Osteocyte (in vitro differentiated cells): Measurements from ENCODE around the gene VIT. TPM values are rescaled to one million over a fixed set of nuclear protein-coding genes. Genes with fewer than 3 reads are reported as not detected.
A peak's percentile ranks its signal among the peaks of the same experiment; 100 is the strongest.

ENCODE experiments used
- DNase-seq: peaks from one replicate; pipeline ENCODE4 v3.0.0; 2021; ENCODE audit warnings: mixed read lengths; ENCODE audit not compliant: unreplicated experiment; ENCODE audit errors: extremely low spot score
- H3K27ac Mint-ChIP-seq: one replicate; pipeline ENCODE4 v1.8.0; 2021; ENCODE audit warnings: mild to moderate bottlenecking, mixed read lengths; ENCODE audit not compliant: unreplicated experiment
- H3K27me3 Mint-ChIP-seq: one replicate; pipeline ENCODE4 v1.8.0; 2021; ENCODE audit warnings: mixed read lengths; ENCODE audit not compliant: unreplicated experiment
- H3K36me3 Mint-ChIP-seq: one replicate; pipeline ENCODE4 v1.8.0; 2021; ENCODE audit warnings: mixed read lengths; ENCODE audit not compliant: unreplicated experiment
- H3K4me1 Mint-ChIP-seq: one replicate; pipeline ENCODE4 v1.8.0; 2021; ENCODE audit warnings: mixed read lengths; ENCODE audit not compliant: unreplicated experiment
- H3K4me3 Mint-ChIP-seq: one replicate; pipeline ENCODE4 v1.8.0; 2021; ENCODE audit warnings: mild to moderate bottlenecking, moderate library complexity, mixed read lengths; ENCODE audit not compliant: unreplicated experiment
- H3K9me3 Mint-ChIP-seq: one replicate; pipeline ENCODE4 v1.8.0; 2021; ENCODE audit warnings: mixed read lengths; ENCODE audit not compliant: unreplicated experiment
- total RNA-seq: library from RNA; stranded (reverse); gene quantifications from 2 replicates; pipeline ENCODE4 v1.2.1, GENCODE V29; 2021
- TF ChIP-seq, protein P1 (sequence below): fragments of 200-600 bp; sonication (generic); IDR thresholded peaks from 2 replicates; pipeline ENCODE4 v1.5.0; 2021; ENCODE audit warnings: antibody characterized with exemption, mild to moderate bottlenecking, moderate library complexity

The VIT gene
- total RNA-seq, 1 donor from 2014 or later: 11.4 TPM

- Mint-ChIP-seq H3K36me3 (peaks cover 2% of the 10 kb centered on the region), H3K27me3 (no peaks in the 10 kb centered on the region), H3K4me3 (no peak overlapping the region), H3K4me1 (peaks cover 21% of the 10 kb centered on the region), H3K27ac (no peak overlapping the region), H3K9me3 (no peaks in the 10 kb centered on the region)
- TF ChIP-seq, protein P1, sequence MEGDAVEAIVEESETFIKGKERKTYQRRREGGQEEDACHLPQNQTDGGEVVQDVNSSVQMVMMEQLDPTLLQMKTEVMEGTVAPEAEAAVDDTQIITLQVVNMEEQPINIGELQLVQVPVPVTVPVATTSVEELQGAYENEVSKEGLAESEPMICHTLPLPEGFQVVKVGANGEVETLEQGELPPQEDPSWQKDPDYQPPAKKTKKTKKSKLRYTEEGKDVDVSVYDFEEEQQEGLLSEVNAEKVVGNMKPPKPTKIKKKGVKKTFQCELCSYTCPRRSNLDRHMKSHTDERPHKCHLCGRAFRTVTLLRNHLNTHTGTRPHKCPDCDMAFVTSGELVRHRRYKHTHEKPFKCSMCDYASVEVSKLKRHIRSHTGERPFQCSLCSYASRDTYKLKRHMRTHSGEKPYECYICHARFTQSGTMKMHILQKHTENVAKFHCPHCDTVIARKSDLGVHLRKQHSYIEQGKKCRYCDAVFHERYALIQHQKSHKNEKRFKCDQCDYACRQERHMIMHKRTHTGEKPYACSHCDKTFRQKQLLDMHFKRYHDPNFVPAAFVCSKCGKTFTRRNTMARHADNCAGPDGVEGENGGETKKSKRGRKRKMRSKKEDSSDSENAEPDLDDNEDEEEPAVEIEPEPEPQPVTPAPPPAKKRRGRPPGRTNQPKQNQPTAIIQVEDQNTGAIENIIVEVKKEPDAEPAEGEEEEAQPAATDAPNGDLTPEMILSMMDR: no peak
- no peak for DNase-seq
These were observed 19.1 kb upstream of the VIT start for GRCh38 chr2:36677386-36677785.

GRCh38 chr2:36677996-36678605 is 18.4 kb upstream of the VIT start:
- Mint-ChIP-seq H3K9me3 (no peaks in the 10 kb centered on the region), H3K4me1 (peaks cover 28% of the 10 kb centered on the region)
- DNase-seq: no peak

GRCh38 chr2:36678856-36679255 is 17.7 kb upstream of the VIT start:
- Mint-ChIP-seq H3K4me3 (no peak overlapping the region), H3K36me3 (peaks cover 2% of the 10 kb centered on the region), H3K27ac (no peak overlapping the region), H3K4me1 (peaks cover 29% of the 10 kb centered on the region), H3K27me3 (no peaks in the 10 kb centered on the region), H3K9me3 (no peaks in the 10 kb centered on the region)
- no peak for DNase-seq
- TF ChIP-seq, protein P1: no peak

More at GRCh38 chr2:36677996-36678605, 18.4 kb upstream of the VIT start:
- Mint-ChIP-seq H3K27ac (no peak overlapping the region), H3K27me3 (no peaks in the 10 kb centered on the region), H3K4me3 (no peak overlapping the region), H3K36me3 (peaks cover 2% of the 10 kb centered on the region)
- TF ChIP-seq, protein P1: no peak

DNA sequence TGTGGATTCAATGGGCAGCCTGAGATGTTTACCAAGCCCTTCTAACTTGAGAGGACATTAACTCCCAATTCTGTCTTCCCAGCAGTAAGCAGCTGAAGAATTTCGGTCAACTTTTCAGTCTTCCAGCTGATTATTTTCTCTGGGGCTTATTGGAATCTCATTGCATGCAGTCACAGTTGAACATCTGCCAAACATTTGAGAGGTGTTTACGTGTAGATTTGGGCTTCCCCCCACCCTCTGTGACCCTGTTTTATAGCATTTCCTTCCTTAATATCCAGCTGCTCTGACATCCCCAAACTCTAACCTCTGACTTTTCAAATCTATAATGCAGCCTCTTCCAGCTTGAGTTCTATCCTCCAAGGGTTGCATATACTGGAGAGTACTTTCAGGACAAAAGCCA is 16.5 kb upstream of the VIT start:
- Mint-ChIP-seq H3K27ac (peak overlapping the region; percentile 16), H3K9me3 (no peaks in the 10 kb centered on the region), H3K27me3 (no peaks in the 10 kb centered on the region), H3K4me1 (peaks cover 29% of the 10 kb centered on the region), H3K4me3 (no peak overlapping the region), H3K36me3 (peaks cover 2% of the 10 kb centered on the region)
- DNase-seq: no peak
- TF ChIP-seq, protein P1: no peak

- Mint-ChIP-seq H3K27ac (no peak overlapping the region), H3K9me3 (no peaks in the 10 kb centered on the region), H3K27me3 (no peaks in the 10 kb centered on the region), H3K4me1 (peaks cover 24% of the 10 kb centered on the region), H3K4me3 (no peak overlapping the region), H3K36me3 (peaks cover 2% of the 10 kb centered on the region)
- TF ChIP-seq, protein P1: no peak
- DNase-seq: no peak
These were observed 13.9 kb upstream of the VIT start for GRCh38 chr2:36682562-36682961.
